Measurements from ENCODE around the gene ABCC4. TPM values are rescaled to one million over a fixed set of nuclear protein-coding genes. Genes with fewer than 3 reads are reported as not detected.

Gene ABCC4
- total RNA-seq, 1 experiment from 2014 or later, result 26.3 TPM

DNA sequence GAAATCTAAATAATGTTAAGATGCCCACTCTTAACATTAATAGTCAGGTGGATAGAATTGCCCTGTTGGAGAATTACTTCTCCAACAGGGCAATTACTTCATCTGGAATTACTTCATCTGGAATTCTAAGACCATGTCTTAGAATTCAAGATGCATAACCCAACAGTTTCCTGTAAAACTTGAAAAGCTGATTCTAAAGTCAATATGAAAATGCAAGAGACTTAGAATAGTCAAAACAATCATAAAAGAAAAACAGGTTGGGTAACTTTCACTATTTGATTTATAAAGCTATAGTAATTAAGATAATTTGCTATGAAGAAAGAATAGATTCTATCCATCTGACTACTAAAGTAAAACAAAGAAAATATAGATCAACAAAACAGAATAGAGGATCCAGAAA, 75.2 kb downstream of the ABCC4 start:
- Histone ChIP-seq H3K79me2 (ENCODE audit: insufficient read depth, low read length) (peaks cover 31% of the 10 kb centered on the region), H3K4me2 (ENCODE audit: low read length) (no peak overlapping the region), H4K20me1 (ENCODE audit: insufficient read depth) (peaks cover 12% of the 10 kb centered on the region), H3K36me3 (ENCODE audit: control insufficient read depth in 1 of 2, insufficient read depth in 2 of 2, low read length in 2 of 2) (no peaks in the 10 kb centered on the region), H2AFZ (ENCODE audit: low read depth, low read length, poor library complexity, severe bottlenecking) (no peak overlapping the region), H3K9me3 (ENCODE audit: control insufficient read depth in 1 of 2, insufficient read depth in 1 of 2, low read depth in 1 of 2, low read length in 2 of 2) (no peaks in the 10 kb centered on the region), H3K9ac (ENCODE audit: low read length) (no peak overlapping the region), H3K9me2 (ENCODE audit: insufficient read depth) (no peaks in the 10 kb centered on the region), H3K4me3 (replicated peaks in 1 of 2; ENCODE audit: low read depth in 1 of 2, low read length in 2 of 2) (no peak overlapping the region), H3K27ac (ENCODE audit: low read depth, low read length) (no peak overlapping the region), H3K27me3 (ENCODE audit: insufficient read depth, low read length) (no peaks in the 10 kb centered on the region), H3K4me1 (ENCODE audit: control insufficient read depth in 1 of 2, insufficient read depth in 2 of 2, low read length in 2 of 2) (no peaks in the 10 kb centered on the region)
- ATAC-seq, result no peak
- no peak for DNase-seq (ENCODE audit: low read depth, low spot score)
- ChIA-PET CTCF (interaction anchor here (0.6 kb wide), 1 partner anchor 9 kb away, joined by 3 read pairs; no protein-coding TSS in a partner anchor), RAD21 (ENCODE audit: low non-redundant PET in 1 of 2, low total read pairs in 2 of 2, uncharacterized antibody in 2 of 2, unreplicated experiment in 2 of 2) (no interaction called here), POLR2A (no interaction called here)
- BruUV-seq (replicated peaks), result no TSS peak
- TF ChIP-seq ZNF274 (IDR thresholded peaks at IDR 0.05; ENCODE audit: low read depth, low read length) (no peak), JUND (IDR thresholded peaks at IDR 0.05) (no peak), POLR2AphosphoS5 (IDR thresholded peaks at IDR 0.05; ENCODE audit: low read depth, low read length) (no peak), EZH2 (IDR thresholded peaks at IDR 0.05) (no peak), ZFX (IDR thresholded peaks at IDR 0.05) (no peak), TCF7L2 (IDR thresholded peaks at IDR 0.05; ENCODE audit: borderline replicate concordance, extremely low read depth, insufficient read depth, insufficient read length) (no peak), CEBPB (IDR thresholded peaks at IDR 0.05; ENCODE audit: low read depth) (no peak), FOSL1 (IDR thresholded peaks at IDR 0.05; ENCODE audit: low read depth) (no peak), CBX3 (IDR thresholded peaks at IDR 0.05; ENCODE audit: low read depth) (no peak), EGR1 (IDR thresholded peaks at IDR 0.05; ENCODE audit: low read depth) (no peak), SP1 (IDR thresholded peaks at IDR 0.05; ENCODE audit: low read depth) (no peak), ELF1 (IDR thresholded peaks at IDR 0.05; ENCODE audit: borderline replicate concordance, low read depth) (no peak), SIN3A (IDR thresholded peaks at IDR 0.05; ENCODE audit: low read depth) (no peak), SRF (IDR thresholded peaks at IDR 0.05; ENCODE audit: low read depth) (no peak)
- TF ChIP-seq, protein P1, sequence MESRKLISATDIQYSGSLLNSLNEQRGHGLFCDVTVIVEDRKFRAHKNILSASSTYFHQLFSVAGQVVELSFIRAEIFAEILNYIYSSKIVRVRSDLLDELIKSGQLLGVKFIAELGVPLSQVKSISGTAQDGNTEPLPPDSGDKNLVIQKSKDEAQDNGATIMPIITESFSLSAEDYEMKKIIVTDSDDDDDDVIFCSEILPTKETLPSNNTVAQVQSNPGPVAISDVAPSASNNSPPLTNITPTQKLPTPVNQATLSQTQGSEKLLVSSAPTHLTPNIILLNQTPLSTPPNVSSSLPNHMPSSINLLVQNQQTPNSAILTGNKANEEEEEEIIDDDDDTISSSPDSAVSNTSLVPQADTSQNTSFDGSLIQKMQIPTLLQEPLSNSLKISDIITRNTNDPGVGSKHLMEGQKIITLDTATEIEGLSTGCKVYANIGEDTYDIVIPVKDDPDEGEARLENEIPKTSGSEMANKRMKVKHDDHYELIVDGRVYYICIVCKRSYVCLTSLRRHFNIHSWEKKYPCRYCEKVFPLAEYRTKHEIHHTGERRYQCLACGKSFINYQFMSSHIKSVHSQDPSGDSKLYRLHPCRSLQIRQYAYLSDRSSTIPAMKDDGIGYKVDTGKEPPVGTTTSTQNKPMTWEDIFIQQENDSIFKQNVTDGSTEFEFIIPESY (IDR thresholded peaks at IDR 0.05; ENCODE audit: extremely low read depth, insufficient replicate concordance, low read length), result no peak
- TF ChIP-seq, protein P2, sequence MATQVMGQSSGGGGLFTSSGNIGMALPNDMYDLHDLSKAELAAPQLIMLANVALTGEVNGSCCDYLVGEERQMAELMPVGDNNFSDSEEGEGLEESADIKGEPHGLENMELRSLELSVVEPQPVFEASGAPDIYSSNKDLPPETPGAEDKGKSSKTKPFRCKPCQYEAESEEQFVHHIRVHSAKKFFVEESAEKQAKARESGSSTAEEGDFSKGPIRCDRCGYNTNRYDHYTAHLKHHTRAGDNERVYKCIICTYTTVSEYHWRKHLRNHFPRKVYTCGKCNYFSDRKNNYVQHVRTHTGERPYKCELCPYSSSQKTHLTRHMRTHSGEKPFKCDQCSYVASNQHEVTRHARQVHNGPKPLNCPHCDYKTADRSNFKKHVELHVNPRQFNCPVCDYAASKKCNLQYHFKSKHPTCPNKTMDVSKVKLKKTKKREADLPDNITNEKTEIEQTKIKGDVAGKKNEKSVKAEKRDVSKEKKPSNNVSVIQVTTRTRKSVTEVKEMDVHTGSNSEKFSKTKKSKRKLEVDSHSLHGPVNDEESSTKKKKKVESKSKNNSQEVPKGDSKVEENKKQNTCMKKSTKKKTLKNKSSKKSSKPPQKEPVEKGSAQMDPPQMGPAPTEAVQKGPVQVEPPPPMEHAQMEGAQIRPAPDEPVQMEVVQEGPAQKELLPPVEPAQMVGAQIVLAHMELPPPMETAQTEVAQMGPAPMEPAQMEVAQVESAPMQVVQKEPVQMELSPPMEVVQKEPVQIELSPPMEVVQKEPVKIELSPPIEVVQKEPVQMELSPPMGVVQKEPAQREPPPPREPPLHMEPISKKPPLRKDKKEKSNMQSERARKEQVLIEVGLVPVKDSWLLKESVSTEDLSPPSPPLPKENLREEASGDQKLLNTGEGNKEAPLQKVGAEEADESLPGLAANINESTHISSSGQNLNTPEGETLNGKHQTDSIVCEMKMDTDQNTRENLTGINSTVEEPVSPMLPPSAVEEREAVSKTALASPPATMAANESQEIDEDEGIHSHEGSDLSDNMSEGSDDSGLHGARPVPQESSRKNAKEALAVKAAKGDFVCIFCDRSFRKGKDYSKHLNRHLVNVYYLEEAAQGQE (IDR thresholded peaks at IDR 0.05; ENCODE audit: low read depth), result no peak
- TF ChIP-seq, protein P3, sequence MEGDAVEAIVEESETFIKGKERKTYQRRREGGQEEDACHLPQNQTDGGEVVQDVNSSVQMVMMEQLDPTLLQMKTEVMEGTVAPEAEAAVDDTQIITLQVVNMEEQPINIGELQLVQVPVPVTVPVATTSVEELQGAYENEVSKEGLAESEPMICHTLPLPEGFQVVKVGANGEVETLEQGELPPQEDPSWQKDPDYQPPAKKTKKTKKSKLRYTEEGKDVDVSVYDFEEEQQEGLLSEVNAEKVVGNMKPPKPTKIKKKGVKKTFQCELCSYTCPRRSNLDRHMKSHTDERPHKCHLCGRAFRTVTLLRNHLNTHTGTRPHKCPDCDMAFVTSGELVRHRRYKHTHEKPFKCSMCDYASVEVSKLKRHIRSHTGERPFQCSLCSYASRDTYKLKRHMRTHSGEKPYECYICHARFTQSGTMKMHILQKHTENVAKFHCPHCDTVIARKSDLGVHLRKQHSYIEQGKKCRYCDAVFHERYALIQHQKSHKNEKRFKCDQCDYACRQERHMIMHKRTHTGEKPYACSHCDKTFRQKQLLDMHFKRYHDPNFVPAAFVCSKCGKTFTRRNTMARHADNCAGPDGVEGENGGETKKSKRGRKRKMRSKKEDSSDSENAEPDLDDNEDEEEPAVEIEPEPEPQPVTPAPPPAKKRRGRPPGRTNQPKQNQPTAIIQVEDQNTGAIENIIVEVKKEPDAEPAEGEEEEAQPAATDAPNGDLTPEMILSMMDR (IDR thresholded peaks at IDR 0.05 in 2 of 3, conservative IDR thresholded peaks at IDR 0.05 in 1 of 3; ENCODE audit: borderline replicate concordance in 1 of 3, insufficient read depth in 1 of 3, low read depth in 2 of 3, low read length in 2 of 3), result no peak
- intact Hi-C loops (cut with micrococcal nuclease), result no loop called here
